Activated CD4-positive, alpha-beta T cell treated with anti-CD3 and anti-CD28 coated beads, Interleukin-2, amount 50 U/mL, for 1 hour (primary cell): ENCODE measurements around the gene C10orf105.

Experiments
- DNase-seq: peaks from one replicate; pipeline ENCODE4 v3.0.0-alpha.2; 2020

C10orf105 gene

GRCh38 chr10:71719464-71720201 lies at the start of gene C10orf105:
Gene C10orf105, minus strand, starts transcription at chr10:71719778. Its CDS starts 3,441 bp downstream, at chr10:71716337.
- DNase-seq, result no peak

GRCh38 chr10:71767420-71768035 lies 48.0 kb upstream of the C10orf105 start:
- no peak for DNase-seq

- no peak for DNase-seq
Observed at GRCh38 chr10:71766717-71767419, 47.3 kb upstream of the C10orf105 start.

- DNase-seq, result no peak
Observed at GRCh38 chr10:71765906-71766716, 46.5 kb upstream of the C10orf105 start.

- DNase-seq, result no peak
Observed at GRCh38 chr10:71765176-71765904, 45.8 kb upstream of the C10orf105 start.

- DNase-seq, result no peak
Observed at GRCh38 chr10:71763352-71764127, 44.0 kb upstream of the C10orf105 start.

- no peak for DNase-seq
Observed at GRCh38 chr10:71762324-71762723, 42.7 kb upstream of the C10orf105 start.

- DNase-seq, result no peak
Observed at GRCh38 chr10:71761541-71762113, 42.0 kb upstream of the C10orf105 start.

- no peak for DNase-seq
Observed at GRCh38 chr10:71761105-71761511, 41.5 kb upstream of the C10orf105 start.

- DNase-seq, result no peak
Observed at GRCh38 chr10:71757399-71757922, 37.9 kb upstream of the C10orf105 start.

GRCh38 chr10:71756311-71757191 lies 37.0 kb upstream of the C10orf105 start:
- DNase-seq, result no peak

- DNase-seq, result no peak
Observed at GRCh38 chr10:71755179-71755879, 35.8 kb upstream of the C10orf105 start.

- DNase-seq, result no peak
Observed at GRCh38 chr10:71754562-71754961, 35.0 kb upstream of the C10orf105 start.

- DNase-seq, result no peak
Observed at GRCh38 chr10:71753960-71754505, 34.5 kb upstream of the C10orf105 start.

- DNase-seq, result no peak
Observed at GRCh38 chr10:71753091-71753959, 33.7 kb upstream of the C10orf105 start.

GRCh38 chr10:71752391-71753090 lies 33.0 kb upstream of the C10orf105 start:
- no peak for DNase-seq
